ENCODE results near the gene COLGALT1.

DNA sequence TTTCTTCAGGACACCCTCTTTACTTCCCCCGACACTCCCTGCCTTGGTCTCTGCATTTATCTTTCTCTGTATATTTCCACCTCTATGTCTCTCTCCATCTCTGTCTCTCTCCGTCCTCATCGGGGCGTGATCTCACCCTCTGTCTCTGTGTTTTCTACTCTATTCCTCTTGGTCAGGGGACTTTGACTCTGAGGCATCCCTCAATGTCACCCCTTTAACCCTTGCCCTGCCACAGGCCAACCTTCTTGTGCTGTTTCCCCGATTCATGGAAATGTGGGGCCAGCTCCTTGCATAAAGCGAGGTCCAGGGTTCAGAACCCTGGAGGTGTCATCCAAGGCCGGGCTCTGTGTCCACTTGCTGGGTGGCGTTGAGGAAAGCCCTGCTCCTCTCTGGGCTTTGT, 46.8 kb downstream of the COLGALT1 start:
- no peak for TF ChIP-seq POLR2AphosphoS5 (IDR thresholded peaks at IDR 0.05)
- TF ChIP-seq, protein P1, sequence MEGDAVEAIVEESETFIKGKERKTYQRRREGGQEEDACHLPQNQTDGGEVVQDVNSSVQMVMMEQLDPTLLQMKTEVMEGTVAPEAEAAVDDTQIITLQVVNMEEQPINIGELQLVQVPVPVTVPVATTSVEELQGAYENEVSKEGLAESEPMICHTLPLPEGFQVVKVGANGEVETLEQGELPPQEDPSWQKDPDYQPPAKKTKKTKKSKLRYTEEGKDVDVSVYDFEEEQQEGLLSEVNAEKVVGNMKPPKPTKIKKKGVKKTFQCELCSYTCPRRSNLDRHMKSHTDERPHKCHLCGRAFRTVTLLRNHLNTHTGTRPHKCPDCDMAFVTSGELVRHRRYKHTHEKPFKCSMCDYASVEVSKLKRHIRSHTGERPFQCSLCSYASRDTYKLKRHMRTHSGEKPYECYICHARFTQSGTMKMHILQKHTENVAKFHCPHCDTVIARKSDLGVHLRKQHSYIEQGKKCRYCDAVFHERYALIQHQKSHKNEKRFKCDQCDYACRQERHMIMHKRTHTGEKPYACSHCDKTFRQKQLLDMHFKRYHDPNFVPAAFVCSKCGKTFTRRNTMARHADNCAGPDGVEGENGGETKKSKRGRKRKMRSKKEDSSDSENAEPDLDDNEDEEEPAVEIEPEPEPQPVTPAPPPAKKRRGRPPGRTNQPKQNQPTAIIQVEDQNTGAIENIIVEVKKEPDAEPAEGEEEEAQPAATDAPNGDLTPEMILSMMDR (IDR thresholded peaks at IDR 0.05), result no peak
- TF ChIP-seq EP300 (IDR thresholded peaks at IDR 0.05), result no peak
- no peak for TF ChIP-seq POLR2A (IDR thresholded peaks at IDR 0.05)
